ENCODE data around the gene TP53I11. TPM values are rescaled to one million over a fixed set of nuclear protein-coding genes. Genes with fewer than 3 reads are reported as not detected.

Gene TP53I11
- total RNA-seq, 1 experiment from 2014 or later, result 94.2 TPM

DNA sequence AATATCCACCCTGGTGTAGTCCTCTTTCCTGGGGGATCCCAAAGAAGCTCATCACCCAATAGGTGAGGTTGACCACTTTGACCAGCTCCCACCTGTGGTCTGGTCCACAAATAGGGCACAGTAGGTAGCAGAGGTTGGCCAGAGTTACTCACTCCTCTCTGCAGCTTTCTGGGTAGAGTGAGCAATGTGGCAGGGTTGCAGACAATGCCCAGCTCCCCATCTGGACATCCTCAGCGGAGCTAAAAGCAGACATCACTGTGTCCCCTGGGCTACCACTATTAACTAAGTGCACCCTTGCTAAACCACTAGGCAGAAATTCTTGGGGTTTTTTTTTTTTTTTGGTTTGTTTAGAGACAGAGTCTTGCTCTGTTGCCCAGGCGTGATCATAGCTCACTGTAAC is 48.4 kb upstream of the TP53I11 start:
- Histone ChIP-seq H2BK120ac (ENCODE audit: low read depth, low read length, poor library complexity, severe bottlenecking) (no peak overlapping the region), H3K9ac (ENCODE audit: extremely low read depth, insufficient read length, low read length) (no peak overlapping the region), H4K20me1 (ENCODE audit: control insufficient read depth, insufficient read depth, insufficient read length) (no peaks in the 10 kb centered on the region), H2BK15ac (ENCODE audit: low read depth, low read length) (no peak overlapping the region), H2AK5ac (ENCODE audit: insufficient read length, low read length) (no peak overlapping the region), H4K5ac (ENCODE audit: insufficient read length, low read depth, low read length) (no peak overlapping the region), H4K8ac (replicated peaks; ENCODE audit: insufficient read length, low read depth, low read length) (no peak overlapping the region), H2BK12ac (ENCODE audit: insufficient read length, low read depth, low read length) (no peak overlapping the region), H3K79me1 (ENCODE audit: insufficient read depth, low read depth, low read length, poor library complexity, severe bottlenecking) (no peaks in the 10 kb centered on the region), H3K27me3 (ENCODE audit: insufficient read depth, low read length) (no peaks in the 10 kb centered on the region), H3K4me1 (ENCODE audit: insufficient read depth, low read length) (no peaks in the 10 kb centered on the region; the same call in 1 of the 2 replicates), H3K23me2 (ENCODE audit: insufficient read length, low read depth, low read length, poor library complexity, severe bottlenecking) (no peaks in the 10 kb centered on the region), H3K23ac (ENCODE audit: insufficient read length, low read depth, low read length) (no peak overlapping the region), H3T11ph (ENCODE audit: low read length) (no peak overlapping the region), H2BK20ac (ENCODE audit: low read depth, low read length, poor library complexity, severe bottlenecking) (no peak overlapping the region), H3K14ac (ENCODE audit: insufficient read depth, low read length) (no peak overlapping the region), H3K4me2 (ENCODE audit: insufficient read depth, insufficient read length, low read length) (no peak overlapping the region), H3K9me3 (ENCODE audit: control insufficient read depth, low read depth, low read length) (no peaks in the 10 kb centered on the region), H4K91ac (ENCODE audit: insufficient read length, low read depth, low read length) (no peak overlapping the region), H2AFZ (ENCODE audit: low read length) (no peak overlapping the region), H3K27ac (ENCODE audit: insufficient read length, low read depth, low read length) (no peak overlapping the region), H3K18ac (ENCODE audit: insufficient read length, low read depth, low read length) (no peak overlapping the region), H3K4ac (ENCODE audit: low read depth, low read length) (no peak overlapping the region), H2BK5ac (ENCODE audit: insufficient read length, low read length) (no peak overlapping the region), H3K79me2 (ENCODE audit: insufficient read depth, low read length) (no peaks in the 10 kb centered on the region), H3K56ac (ENCODE audit: insufficient read length, low read depth, low read length) (no peak overlapping the region)
- Mint-ChIP-seq H3K4me3 (no peak overlapping the region), H3K9me3 (no peaks in the 10 kb centered on the region), H3K27ac (no peak overlapping the region), H3K4me1 (peaks cover 11 to 22% of the 10 kb centered on the region in 2 experiments), H3K36me3 (ENCODE audit: insufficient read depth in 1 of 3, low read depth in 3 of 3) (no peaks in the 10 kb centered on the region), H3K27me3 (ENCODE audit: low read depth) (peaks cover 19% of the 10 kb centered on the region)
- no peak for DNase-seq
- TF ChIP-seq, protein P1, sequence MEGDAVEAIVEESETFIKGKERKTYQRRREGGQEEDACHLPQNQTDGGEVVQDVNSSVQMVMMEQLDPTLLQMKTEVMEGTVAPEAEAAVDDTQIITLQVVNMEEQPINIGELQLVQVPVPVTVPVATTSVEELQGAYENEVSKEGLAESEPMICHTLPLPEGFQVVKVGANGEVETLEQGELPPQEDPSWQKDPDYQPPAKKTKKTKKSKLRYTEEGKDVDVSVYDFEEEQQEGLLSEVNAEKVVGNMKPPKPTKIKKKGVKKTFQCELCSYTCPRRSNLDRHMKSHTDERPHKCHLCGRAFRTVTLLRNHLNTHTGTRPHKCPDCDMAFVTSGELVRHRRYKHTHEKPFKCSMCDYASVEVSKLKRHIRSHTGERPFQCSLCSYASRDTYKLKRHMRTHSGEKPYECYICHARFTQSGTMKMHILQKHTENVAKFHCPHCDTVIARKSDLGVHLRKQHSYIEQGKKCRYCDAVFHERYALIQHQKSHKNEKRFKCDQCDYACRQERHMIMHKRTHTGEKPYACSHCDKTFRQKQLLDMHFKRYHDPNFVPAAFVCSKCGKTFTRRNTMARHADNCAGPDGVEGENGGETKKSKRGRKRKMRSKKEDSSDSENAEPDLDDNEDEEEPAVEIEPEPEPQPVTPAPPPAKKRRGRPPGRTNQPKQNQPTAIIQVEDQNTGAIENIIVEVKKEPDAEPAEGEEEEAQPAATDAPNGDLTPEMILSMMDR (conservative IDR thresholded peaks at IDR 0.05), result no peak
- no CpG with 5 or more reads among the region's 2 CpGs for WGBS (ENCODE audit: extremely low coverage, insufficient read length, low lambda C conversion rate)
